H1 (cell line): ENCODE results near the gene EHBP1. TPM values are rescaled to one million over a fixed set of nuclear protein-coding genes. Genes with fewer than 3 reads are reported as not detected.

Source experiments
- CHD2 ChIP-seq: IDR thresholded peaks from 2 replicates; pipeline ENCODE4 v1.6.1; 2012; ENCODE audit warnings: low read length, improper control_type of control experiment
- EP300 ChIP-seq, 2 experiments: IDR thresholded peaks; 1 replicate in 1 of 2; 2 replicates in 1 of 2; pipeline ENCODE4 v1.6.1; 2011 to 2012; ENCODE audit warnings: low read depth in 2 of 2, low read length in 2 of 2, mild to moderate bottlenecking in 2 of 2, borderline replicate concordance in 1 of 2, inconsistent platforms in 1 of 2, moderate library complexity in 1 of 2
- NANOG ChIP-seq: IDR thresholded peaks from 2 replicates; pipeline ENCODE4 v1.6.1; 2011; ENCODE audit warnings: low read length, low read depth, mild to moderate bottlenecking, inconsistent platforms; ENCODE audit not compliant: insufficient read depth, poor library complexity, severe bottlenecking
- polyA plus RNA-seq, 7 experiments: library from polyadenylated mRNA; depleted of rRNA in 3 of 7; stranded (reverse) in 5 of 7; unstranded in 2 of 7; fragments of >200 nt in 5 of 7; fragments of 200-250 nt in 2 of 7; gene quantifications; 1 replicate in 5 of 7; 2 replicates in 1 of 7; 4 replicates in 1 of 7; pipeline versions ENCODE4 v1.2.1 to v1.2.3, GENCODE V29; 2011 to 2013; ENCODE audit warnings: missing spikeins in 2 of 7, mixed read lengths in 2 of 7
- total RNA-seq: library from RNA; stranded (reverse); fragmentation: NEBNext Ultra II Directional; extraction: Animal tissue kit (Norgen Biotek cat#: 25700); gene quantifications from 2 replicates; pipeline ENCODE4 v1.2.1, GENCODE V29; 2021

Gene EHBP1
- total and polyA plus RNA-seq, 2 of the 8 experiments (the other 6 are each of a cell fraction or from before 2014, with no cell fraction given), result 12.0 to 64.1 TPM

- TF ChIP-seq EP300 (IDR thresholded peaks at IDR 0.05; ENCODE audit: borderline replicate concordance in 1 of 2, low read depth in 2 of 2, low read length in 2 of 2) (no peak), CHD2 (no peak), NANOG (no peak)
- TF ChIP-seq, all 59 proteins: peak for 0
Measured at GRCh38 chr2:62817995-62818713, 112.6 kb downstream of the EHBP1 start (continued).
